Activated naive CD4-positive, alpha-beta T cell treated with Interleukin-2 at 50 U/mL for 16 hours (primary cell): ENCODE results near the gene TBC1D14.

Source experiments
- DNase-seq: peaks from one replicate; pipeline ENCODE4 v3.0.0-alpha.2; 2020

The TBC1D14 gene

DNA sequence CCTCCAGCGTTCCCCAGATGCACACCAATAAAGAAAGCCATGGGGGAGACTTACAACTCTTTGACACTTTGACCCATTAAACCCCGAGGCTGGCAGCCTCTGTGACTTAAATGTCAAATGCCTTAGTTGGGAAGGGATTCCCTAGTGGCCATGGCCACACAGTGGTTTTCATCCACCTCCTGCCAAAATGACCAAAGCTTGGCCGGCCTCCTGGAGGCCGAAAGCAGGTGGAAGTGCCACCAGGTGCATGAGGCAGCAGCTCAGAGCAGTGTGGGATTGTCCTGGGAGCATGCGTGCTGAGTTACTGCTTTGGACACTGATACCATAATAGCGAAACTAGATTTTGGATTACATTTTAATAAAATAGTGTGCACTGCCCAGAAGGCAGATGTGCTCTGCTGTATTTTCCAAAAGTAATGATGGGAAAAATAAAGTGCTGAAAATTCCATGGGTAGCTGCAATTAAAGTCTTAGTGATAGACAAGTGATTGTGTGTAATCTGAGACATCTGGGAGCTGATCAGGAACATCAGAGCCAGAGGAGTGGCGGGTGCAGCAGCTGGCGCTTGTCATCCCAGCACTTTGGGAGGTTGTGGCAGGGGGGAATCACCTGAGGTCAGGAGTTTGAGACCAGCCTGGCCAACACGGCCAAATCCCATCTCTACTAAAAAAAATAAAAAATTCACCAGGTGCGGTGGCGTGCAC lies 93.7 kb downstream of the TBC1D14 start:
- no peak for DNase-seq

- no peak for DNase-seq
Measured at GRCh38 chr4:7003879-7004240, 94.2 kb downstream of the TBC1D14 start.

GRCh38 chr4:7004331-7004730 lies 94.7 kb downstream of the TBC1D14 start:
- DNase-seq, result no peak

DNA sequence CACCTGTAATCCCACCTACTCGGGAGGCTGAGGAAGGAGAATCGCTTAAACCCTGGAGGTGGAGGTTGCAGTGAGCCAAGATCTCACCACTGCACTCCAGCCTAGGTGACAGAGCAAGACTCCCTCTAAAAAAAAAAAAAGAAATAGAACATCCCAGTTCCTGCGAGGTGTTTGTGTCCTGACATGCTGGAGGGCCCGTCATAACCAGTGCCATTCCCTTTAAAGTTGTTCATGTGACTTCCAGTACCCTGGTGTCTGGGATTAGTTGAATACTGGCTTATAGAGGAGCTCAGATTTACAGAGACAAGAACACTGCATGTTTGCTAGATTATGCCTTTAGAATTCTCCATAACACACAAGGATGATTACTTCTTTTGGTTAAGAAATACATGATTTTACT lies 95.9 kb downstream of the TBC1D14 start:
- no peak for DNase-seq

DNA sequence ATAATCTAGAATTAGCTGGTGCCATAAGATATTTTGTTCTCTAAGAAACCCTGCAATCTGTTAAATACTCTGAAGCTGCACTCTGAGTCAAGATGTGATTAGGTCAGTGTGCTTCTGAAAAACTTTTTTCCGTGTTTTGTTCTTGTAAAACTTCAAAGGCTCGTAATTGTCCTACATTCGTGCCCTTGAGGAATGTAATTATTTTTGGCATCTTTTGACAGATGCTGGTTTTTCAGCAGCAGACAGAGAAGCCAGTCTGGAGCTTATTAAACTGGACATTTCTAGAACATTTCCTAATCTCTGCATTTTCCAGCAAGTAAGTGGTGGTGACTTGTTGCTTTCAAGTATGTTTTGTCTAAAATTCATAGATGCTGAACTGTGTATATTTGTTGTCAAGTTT lies 96.8 kb downstream of the TBC1D14 start:
- DNase-seq, result no peak

GRCh38 chr4:7007142-7007907 lies 97.7 kb downstream of the TBC1D14 start:
- no peak for DNase-seq

- no peak for DNase-seq
Measured at GRCh38 chr4:7007944-7008343, 98.3 kb downstream of the TBC1D14 start.

GRCh38 chr4:7009564-7009963 lies 99.9 kb downstream of the TBC1D14 start:
- DNase-seq, result no peak

- no peak for DNase-seq
Measured at GRCh38 chr4:7013175-7013574, 103.5 kb downstream of the TBC1D14 start.

DNA sequence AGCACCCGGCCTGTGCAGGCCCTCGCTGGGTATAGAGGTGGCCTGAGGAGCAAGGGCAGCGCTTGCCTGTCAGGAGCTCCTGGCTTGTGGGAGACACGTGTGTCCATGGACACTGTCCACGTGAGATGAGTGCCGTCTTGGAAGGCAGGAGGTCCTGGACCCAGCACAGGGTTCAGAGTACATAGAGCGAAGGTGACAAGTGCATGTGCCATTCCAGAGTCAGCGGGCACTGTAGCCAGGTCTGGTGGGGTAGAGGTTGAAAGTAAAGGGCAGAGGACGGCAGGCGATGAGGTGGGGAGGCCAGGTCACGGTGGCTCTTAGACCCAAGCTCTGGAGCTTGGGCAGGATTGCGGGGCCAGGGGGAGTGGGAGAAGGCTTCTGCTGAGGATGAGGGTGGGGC lies 105.2 kb downstream of the TBC1D14 start:
- DNase-seq, result no peak

GRCh38 chr4:7015383-7016035 lies 105.9 kb downstream of the TBC1D14 start:
- DNase-seq, result no peak

GRCh38 chr4:7016086-7016485 lies 106.5 kb downstream of the TBC1D14 start:
- DNase-seq, result no peak

DNA sequence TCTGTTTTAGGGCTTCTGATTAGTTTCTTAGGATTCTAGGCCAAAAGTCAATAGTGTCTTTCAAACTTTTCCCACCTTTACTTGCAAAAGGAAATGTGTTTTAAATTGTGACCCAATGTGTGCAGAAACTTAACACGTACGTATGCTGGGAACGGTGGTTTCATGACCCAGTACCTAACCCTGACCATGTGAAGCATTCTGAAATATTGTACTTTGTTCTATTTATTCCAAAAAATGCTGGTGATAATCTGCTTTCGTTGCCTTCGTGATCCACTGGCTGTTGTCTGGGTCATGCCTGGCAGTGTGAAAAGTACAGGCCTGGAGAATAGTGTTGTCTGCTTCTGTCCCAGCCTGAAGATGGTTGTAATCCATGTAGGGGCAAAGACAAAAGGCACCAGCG lies 106.9 kb downstream of the TBC1D14 start:
- DNase-seq, result no peak

DNA sequence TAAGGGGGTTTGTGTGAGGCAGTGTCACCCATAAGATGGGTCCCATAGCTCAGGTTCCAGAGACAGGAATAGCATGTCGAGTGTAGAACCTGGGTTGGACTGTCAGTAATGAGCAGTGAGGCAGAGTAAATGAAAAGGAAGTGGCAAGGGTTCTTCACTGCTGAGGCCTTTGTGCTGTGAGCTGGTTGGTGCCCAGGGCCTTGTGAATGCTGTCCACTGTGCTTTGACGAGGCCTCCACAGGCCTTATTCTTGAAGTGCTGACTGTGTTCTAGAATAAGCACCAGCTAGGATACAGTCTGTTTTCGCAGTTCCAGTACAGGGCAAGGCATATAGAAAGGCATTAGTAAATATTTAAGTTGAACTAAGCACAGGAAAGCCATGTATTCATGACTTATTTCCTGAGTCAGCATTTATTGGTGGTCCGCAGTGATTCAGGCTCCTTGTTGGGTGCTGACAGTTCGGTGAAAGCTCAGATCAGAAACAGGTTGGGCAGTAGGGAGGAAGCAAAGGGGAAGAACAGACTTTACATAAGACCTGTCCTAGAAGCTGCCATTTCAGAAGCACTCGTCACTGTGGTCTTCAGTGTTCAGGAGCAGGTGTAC lies 107.9 kb downstream of the TBC1D14 start:
- no peak for DNase-seq

DNA sequence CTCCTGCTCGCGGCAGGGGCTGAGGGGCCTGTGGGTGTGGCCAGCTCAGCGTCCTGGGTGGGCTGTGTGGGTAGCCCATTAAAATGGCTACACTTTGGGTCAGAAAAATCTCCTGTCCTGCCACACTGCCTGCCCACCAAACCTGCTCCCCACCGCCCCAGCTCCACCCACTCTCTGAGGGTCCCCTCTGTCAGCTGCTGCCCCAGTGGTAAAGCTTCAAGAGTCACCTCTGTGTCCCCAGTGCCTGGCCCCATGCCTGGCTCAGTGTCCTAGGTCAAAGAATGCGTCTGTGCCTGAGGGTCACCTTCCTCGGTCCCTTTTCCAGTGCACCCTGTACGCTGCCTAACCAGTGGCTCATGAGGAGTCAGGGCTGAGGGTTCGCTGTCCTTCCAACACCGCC lies 108.7 kb downstream of the TBC1D14 start:
- no peak for DNase-seq

DNA sequence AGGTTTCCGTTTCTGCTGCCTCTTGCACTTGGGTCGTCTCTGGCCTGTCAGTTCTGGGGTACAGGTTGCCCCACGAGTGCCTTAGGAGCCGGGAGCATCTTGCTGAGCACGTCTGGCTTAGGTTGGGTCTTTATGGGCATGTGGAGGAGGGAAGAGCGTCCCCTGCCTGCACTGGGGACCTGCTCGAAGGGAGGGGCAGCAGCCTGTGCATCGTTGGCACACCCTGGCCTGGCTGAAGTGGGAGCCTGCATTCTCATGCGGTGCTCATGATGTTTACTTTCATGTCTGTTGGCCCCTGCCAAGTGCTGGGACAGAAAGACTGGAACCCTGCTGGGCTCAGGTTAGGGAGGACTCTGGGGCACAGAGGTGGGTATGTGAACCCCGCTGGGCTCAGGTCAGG lies 109.7 kb downstream of the TBC1D14 start:
- DNase-seq, result no peak

GRCh38 chr4:7020290-7020689 lies 110.7 kb downstream of the TBC1D14 start:
- no peak for DNase-seq

DNA sequence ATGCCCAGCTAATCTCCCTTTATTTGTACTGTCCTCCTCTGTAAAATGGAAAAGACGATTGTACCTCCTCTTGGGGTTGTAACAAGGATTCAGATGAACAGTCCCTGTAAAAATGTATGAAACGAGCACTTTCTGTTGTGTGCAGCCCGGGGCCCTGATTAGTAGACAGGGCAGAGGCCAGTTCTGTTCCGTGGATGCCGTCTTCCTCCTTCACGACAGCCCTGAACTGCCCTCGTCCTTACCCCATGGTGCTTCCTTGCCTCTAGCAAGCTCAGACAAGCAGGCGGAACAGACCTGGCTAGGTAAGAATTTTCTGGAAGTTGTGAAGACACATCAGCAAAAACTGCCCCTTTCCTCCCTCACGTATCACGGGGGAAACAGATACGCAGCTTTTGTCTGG lies 111.2 kb downstream of the TBC1D14 start:
- DNase-seq, result no peak

DNA sequence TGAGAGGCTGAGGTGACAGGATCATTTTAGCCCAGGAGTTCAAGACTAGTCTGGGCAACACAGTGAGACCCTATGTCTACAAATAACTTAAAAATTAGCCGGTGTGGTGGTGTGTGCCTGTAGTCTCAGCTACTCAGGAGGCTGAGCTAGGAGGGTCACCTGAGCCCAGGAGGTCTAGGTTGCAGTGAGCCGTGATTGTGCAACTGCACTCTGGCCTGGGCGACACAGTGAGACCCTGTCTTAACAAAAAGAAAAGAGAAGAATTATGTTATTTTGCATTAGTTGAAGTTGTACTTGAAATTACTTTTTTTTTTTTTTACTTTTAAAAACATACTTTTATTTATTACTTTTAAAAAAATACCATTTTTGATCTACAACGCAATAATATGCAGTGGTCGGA lies 111.7 kb downstream of the TBC1D14 start:
- DNase-seq, result no peak

GRCh38 chr4:7021930-7022664 lies 112.5 kb downstream of the TBC1D14 start:
- DNase-seq, result no peak

GRCh38 chr4:7023486-7023885 lies 113.9 kb downstream of the TBC1D14 start:
- no peak for DNase-seq

DNA sequence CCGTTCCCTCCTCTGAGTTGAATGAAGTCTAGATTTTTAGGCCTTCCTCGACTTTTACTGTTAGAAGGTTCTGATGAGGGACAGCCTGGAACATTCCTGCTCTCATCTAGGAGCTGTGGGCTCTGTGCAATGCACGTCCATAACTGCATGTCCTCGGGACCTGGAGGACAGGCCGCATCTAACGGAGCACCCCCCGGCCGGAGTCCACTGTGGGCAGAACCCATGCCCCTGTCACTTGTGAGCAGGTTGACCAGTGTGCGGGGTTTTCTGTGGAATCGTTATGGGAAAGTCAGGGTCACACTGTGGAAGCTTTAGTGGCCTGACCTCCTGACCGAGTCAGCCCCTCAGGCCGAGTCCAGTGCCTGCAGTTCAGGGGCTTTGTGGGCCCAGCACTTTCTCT lies 114.3 kb downstream of the TBC1D14 start:
- no peak for DNase-seq

- DNase-seq, result no peak
Measured at GRCh38 chr4:7024336-7024890, 114.8 kb downstream of the TBC1D14 start.
